ENCODE measurements around the gene PPP1CB. TPM values are rescaled to one million over a fixed set of nuclear protein-coding genes. Genes with fewer than 3 reads are reported as not detected.
A peak's percentile ranks its signal among the peaks of the same experiment; 100 is the strongest.

The PPP1CB gene
- polyA plus RNA-seq = 100 to 1,000 TPM in 1 of 4 donors, 10 to 100 TPM in 3; 80.4 to 171 (median 91.0) TPM
- long read RNA-seq, donor 1 = 0 reads
- long read RNA-seq, donor 2, full-length matches to known transcripts = 33 of 45 reads
- long read RNA-seq, donor 2, partial matches to known transcripts = 12 of 45 reads
- long read RNA-seq, donor 2, other reads (novel, unspliced or antisense) = 0 of 45 reads
- long read RNA-seq, donor 3, full-length matches to known transcripts = 42 of 79 reads
- long read RNA-seq, donor 3, partial matches to known transcripts = 37 of 79 reads
- long read RNA-seq, donor 3, other reads (novel, unspliced or antisense) = 0 of 79 reads
- long read RNA-seq, donor 4, partial matches to known transcripts = 0 of 1 reads
- long read RNA-seq, donor 4, other reads (novel, unspliced or antisense) = 0 of 1 reads
- long read RNA-seq, donor 5, full-length matches to known transcripts = 12 of 18 reads
- long read RNA-seq, donor 5, partial matches to known transcripts = 6 of 18 reads
- long read RNA-seq, donor 5, other reads (novel, unspliced or antisense) = 0 of 18 reads
- long read RNA-seq, donor 6, full-length matches to known transcripts = 44 of 59 reads
- long read RNA-seq, donor 6, partial matches to known transcripts = 15 of 59 reads
- long read RNA-seq, donor 6, other reads (novel, unspliced or antisense) = 0 of 59 reads
- long read RNA-seq, donor 7 = 0 reads
- long read RNA-seq, donor 8, full-length matches to known transcripts = 5 of 5 reads
- long read RNA-seq, donor 8, partial matches to known transcripts = 0 of 5 reads
- long read RNA-seq, donor 8, other reads (novel, unspliced or antisense) = 0 of 5 reads
- long read RNA-seq, donor 9, full-length matches to known transcripts = 8 of 56 reads
- long read RNA-seq, donor 9, partial matches to known transcripts = 48 of 56 reads
- long read RNA-seq, donor 9, other reads (novel, unspliced or antisense) = 0 of 56 reads
- long read RNA-seq, donor 10, full-length matches to known transcripts = 80 of 108 reads
- long read RNA-seq, donor 10, partial matches to known transcripts = 28 of 108 reads
- long read RNA-seq, donor 10, other reads (novel, unspliced or antisense) = 0 of 108 reads

DNA sequence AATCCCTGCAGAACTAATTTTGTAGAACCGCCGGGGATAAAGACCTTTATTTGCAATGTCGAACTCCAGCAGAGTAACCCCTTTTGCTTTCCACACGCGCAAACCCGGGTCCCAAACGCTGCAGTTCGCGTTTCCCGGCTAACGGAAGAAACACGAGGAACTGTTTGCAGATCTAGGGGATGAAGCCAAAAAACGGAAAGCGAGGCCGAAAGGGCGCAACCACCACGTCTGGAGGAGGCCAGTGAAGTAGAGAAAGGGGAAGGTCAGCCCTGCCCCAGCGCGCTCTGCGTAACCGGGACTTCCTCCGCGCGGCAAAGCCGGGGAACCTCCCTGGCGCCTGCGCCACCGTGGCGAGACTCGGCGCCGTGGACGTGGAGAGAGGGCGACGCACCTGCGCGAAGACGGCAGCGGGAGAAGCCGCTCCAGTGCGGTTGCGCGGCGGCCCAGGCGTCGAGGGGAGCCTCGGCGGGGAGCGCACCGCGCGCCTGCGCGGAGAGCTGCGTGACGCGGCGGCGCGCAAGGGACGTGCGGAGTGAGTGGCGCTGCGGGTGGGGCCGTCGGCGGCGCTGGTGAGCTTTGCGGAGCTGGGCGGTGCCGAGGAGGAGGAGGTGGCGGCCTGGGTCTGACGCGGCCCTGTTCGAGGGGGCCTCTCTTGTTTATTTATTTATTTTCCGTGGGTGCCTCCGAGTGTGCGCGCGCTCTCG lies at the start of gene PPP1CB:
Gene PPP1CB (plus strand): TSS at position 579 of the 704 bp plus-strand sequence. CDS start 295 bp downstream, outside the sequence.
- 0% methylated on average over 43 to 81 of the region's 81 CpGs for WGBS, 3 donors
- peak within 1 kb of the TSS; percentile 78 to 99 (median 99) for H3K4me3 ChIP-seq (ENCODE audit: low read depth in 1 of 3, low read length in 3 of 3)
- H3K4me1 ChIP-seq (ENCODE audit: control insufficient read depth in 3 of 3, insufficient read depth in 2 of 3, low read depth in 1 of 3, low read length in 2 of 3) = peaks cover 11 to 38% (median 17%) of the 10 kb centered on the region in 3 donors
- H3K9me3 ChIP-seq (ENCODE audit: control insufficient read depth in 2 of 2, insufficient read depth in 1 of 2, low read depth in 1 of 2, low read length in 1 of 2) = no peaks in the 10 kb centered on the region
- peak within 1 kb of the TSS; percentile 95 to 99 (median 99) for H3K27ac ChIP-seq (ENCODE audit: low read depth in 1 of 3, low read length in 2 of 3)
- H3K36me3 ChIP-seq (ENCODE audit: control insufficient read depth in 3 of 3, insufficient read depth in 2 of 3, low read depth in 1 of 3, low read length in 3 of 3) = peaks cover 0 to 5% (median 0%) of the 10 kb centered on the region in 3 donors
- FAIRE-seq (no peak), DNase-seq (peak; percentile 98)
- no peaks in the 10 kb centered on the region for H3K27me3 ChIP-seq (ENCODE audit: control insufficient read depth in 3 of 3, insufficient read depth in 3 of 3, low read length in 3 of 3)

- FAIRE-seq (no peak), DNase-seq (peak in 1 of 2 donors; percentile 56)
- WGBS, 3 donors = 73 to 77% (median 76%) methylated on average over 3 of the region's 3 CpGs
- Histone ChIP-seq H3K27ac (ENCODE audit: low read depth in 1 of 3, low read length in 2 of 3) (peak overlapping the region in 1 of 3 donors; percentile 32), H3K4me3 (ENCODE audit: low read depth in 1 of 3, low read length in 3 of 3) (no peak overlapping the region), H3K27me3 (ENCODE audit: control insufficient read depth in 3 of 3, insufficient read depth in 3 of 3, low read length in 3 of 3) (no peaks in the 10 kb centered on the region), H3K4me1 (ENCODE audit: control insufficient read depth in 3 of 3, insufficient read depth in 2 of 3, low read depth in 1 of 3, low read length in 2 of 3) (peaks cover 0 to 22% (median 0%) of the 10 kb centered on the region in 3 donors), H3K36me3 (ENCODE audit: control insufficient read depth in 3 of 3, insufficient read depth in 2 of 3, low read depth in 1 of 3, low read length in 3 of 3) (no peaks in the 10 kb centered on the region), H3K9me3 (ENCODE audit: control insufficient read depth in 2 of 2, insufficient read depth in 1 of 2, low read depth in 1 of 2, low read length in 1 of 2) (peaks cover 0 to 9% of the 10 kb centered on the region in 2 donors)
Observed at GRCh38 chr2:28702415-28702861, 49.2 kb upstream of the PPP1CB start.

GRCh38 chr2:28702878-28703277 lies 48.8 kb upstream of the PPP1CB start:
- no peak overlapping the region for H3K27ac ChIP-seq (ENCODE audit: low read depth in 1 of 3, low read length in 2 of 3)
- WGBS, 3 donors = 90 to 95% (median 92%) methylated on average over 8 of the region's 8 CpGs
- H3K36me3 ChIP-seq (ENCODE audit: control insufficient read depth in 3 of 3, insufficient read depth in 2 of 3, low read depth in 1 of 3, low read length in 3 of 3) = no peaks in the 10 kb centered on the region
- no peak for FAIRE-seq
- peaks cover 0 to 9% of the 10 kb centered on the region in 2 donors for H3K9me3 ChIP-seq (ENCODE audit: control insufficient read depth in 2 of 2, insufficient read depth in 1 of 2, low read depth in 1 of 2, low read length in 1 of 2)
- H3K4me3 ChIP-seq (ENCODE audit: low read depth in 1 of 3, low read length in 3 of 3) = no peak overlapping the region
- DNase-seq = no peak
- H3K4me1 ChIP-seq (ENCODE audit: control insufficient read depth in 3 of 3, insufficient read depth in 2 of 3, low read depth in 1 of 3, low read length in 2 of 3) = peaks cover 0 to 26% (median 0%) of the 10 kb centered on the region in 3 donors
- H3K27me3 ChIP-seq (ENCODE audit: control insufficient read depth in 3 of 3, insufficient read depth in 3 of 3, low read length in 3 of 3) = no peaks in the 10 kb centered on the region

- H3K4me1 ChIP-seq (ENCODE audit: control insufficient read depth in 3 of 3, insufficient read depth in 2 of 3, low read depth in 1 of 3, low read length in 2 of 3) = peaks cover 0 to 38% (median 0%) of the 10 kb centered on the region in 3 donors
- no peaks in the 10 kb centered on the region for H3K36me3 ChIP-seq (ENCODE audit: control insufficient read depth in 3 of 3, insufficient read depth in 2 of 3, low read depth in 1 of 3, low read length in 3 of 3)
- no peaks in the 10 kb centered on the region for H3K27me3 ChIP-seq (ENCODE audit: control insufficient read depth in 3 of 3, insufficient read depth in 3 of 3, low read length in 3 of 3)
- H3K9me3 ChIP-seq (ENCODE audit: control insufficient read depth in 2 of 2, insufficient read depth in 1 of 2, low read depth in 1 of 2, low read length in 1 of 2) = peaks cover 0 to 9% of the 10 kb centered on the region in 2 donors
- FAIRE-seq (no peak), DNase-seq (no peak)
- 91 to 92% (median 91%) methylated on average over 4 of the region's 4 CpGs for WGBS, 3 donors
- H3K4me3 ChIP-seq (ENCODE audit: low read depth in 1 of 3, low read length in 3 of 3) = no peak overlapping the region
- H3K27ac ChIP-seq (ENCODE audit: low read depth in 1 of 3, low read length in 2 of 3) = no peak overlapping the region
Observed at GRCh38 chr2:28704621-28705020, 47.0 kb upstream of the PPP1CB start.

GRCh38 chr2:28705751-28706440 lies 45.7 kb upstream of the PPP1CB start:
- FAIRE-seq = no peak
- Histone ChIP-seq H3K9me3 (ENCODE audit: control insufficient read depth in 2 of 2, insufficient read depth in 1 of 2, low read depth in 1 of 2, low read length in 1 of 2) (peaks cover 0 to 9% of the 10 kb centered on the region in 2 donors), H3K36me3 (ENCODE audit: control insufficient read depth in 3 of 3, insufficient read depth in 2 of 3, low read depth in 1 of 3, low read length in 3 of 3) (no peaks in the 10 kb centered on the region), H3K4me1 (ENCODE audit: control insufficient read depth in 3 of 3, insufficient read depth in 2 of 3, low read depth in 1 of 3, low read length in 2 of 3) (peaks cover 0 to 43% (median 0%) of the 10 kb centered on the region in 3 donors), H3K4me3 (ENCODE audit: low read depth in 1 of 3, low read length in 3 of 3) (no peak overlapping the region), H3K27me3 (ENCODE audit: control insufficient read depth in 3 of 3, insufficient read depth in 3 of 3, low read length in 3 of 3) (no peaks in the 10 kb centered on the region), H3K27ac (ENCODE audit: low read depth in 1 of 3, low read length in 2 of 3) (peak overlapping the region in 1 of 3 donors; percentile 85)
- peak; percentile 75 to 77 for DNase-seq
- WGBS, 3 donors = 84 to 88% (median 87%) methylated on average over 4 of the region's 4 CpGs

- H3K4me3 ChIP-seq (ENCODE audit: low read depth in 1 of 3, low read length in 3 of 3) = no peak overlapping the region
- FAIRE-seq = no peak
- H3K27me3 ChIP-seq (ENCODE audit: control insufficient read depth in 3 of 3, insufficient read depth in 3 of 3, low read length in 3 of 3) = no peaks in the 10 kb centered on the region
- H3K27ac ChIP-seq (ENCODE audit: low read depth in 1 of 3, low read length in 2 of 3) = peak overlapping the region in 1 of 3 donors; percentile 85
- H3K36me3 ChIP-seq (ENCODE audit: control insufficient read depth in 3 of 3, insufficient read depth in 2 of 3, low read depth in 1 of 3, low read length in 3 of 3) = no peaks in the 10 kb centered on the region
- peaks cover 0 to 37% (median 0%) of the 10 kb centered on the region in 3 donors for H3K4me1 ChIP-seq (ENCODE audit: control insufficient read depth in 3 of 3, insufficient read depth in 2 of 3, low read depth in 1 of 3, low read length in 2 of 3)
- H3K9me3 ChIP-seq (ENCODE audit: control insufficient read depth in 2 of 2, insufficient read depth in 1 of 2, low read depth in 1 of 2, low read length in 1 of 2) = peaks cover 0 to 9% of the 10 kb centered on the region in 2 donors
- 74 to 90% (median 87%) methylated on average over 1 of the region's 1 CpG for WGBS, 3 donors
- no peak for DNase-seq
Observed at GRCh38 chr2:28707592-28707991, 44.0 kb upstream of the PPP1CB start.

GRCh38 chr2:28709101-28709500 lies 42.5 kb upstream of the PPP1CB start:
- 46 to 71% (median 70%) methylated on average over 8 of the region's 8 CpGs for WGBS, 3 donors
- Histone ChIP-seq H3K27ac (ENCODE audit: low read depth in 1 of 3, low read length in 2 of 3) (peak overlapping the region in 1 of 3 donors; percentile 85), H3K4me1 (ENCODE audit: control insufficient read depth in 3 of 3, insufficient read depth in 2 of 3, low read depth in 1 of 3, low read length in 2 of 3) (peaks cover 0 to 34% (median 0%) of the 10 kb centered on the region in 3 donors), H3K9me3 (ENCODE audit: control insufficient read depth in 2 of 2, insufficient read depth in 1 of 2, low read depth in 1 of 2, low read length in 1 of 2) (peaks cover 0 to 9% of the 10 kb centered on the region in 2 donors), H3K27me3 (ENCODE audit: control insufficient read depth in 3 of 3, insufficient read depth in 3 of 3, low read length in 3 of 3) (no peaks in the 10 kb centered on the region), H3K36me3 (ENCODE audit: control insufficient read depth in 3 of 3, insufficient read depth in 2 of 3, low read depth in 1 of 3, low read length in 3 of 3) (no peaks in the 10 kb centered on the region), H3K4me3 (ENCODE audit: low read depth in 1 of 3, low read length in 3 of 3) (no peak overlapping the region)
- peak; percentile 60 to 90 for DNase-seq
- no peak for FAIRE-seq

Measured in small intestine (tissue), 16 donors.